IPS-15b (cell line): ENCODE data around the gene TBCCD1.
"Not testable (repeated sequence)": the region's sequence is repeated elsewhere in the genome, so short reads cannot be mapped to it uniquely, and the experiment has no call there.

ENCODE experiments used
- H3K27me3 ChIP-seq: one replicate; pipeline ENCODE4 v1.6.1; 2013; ENCODE audit warnings: low read length; ENCODE audit not compliant: control insufficient read depth, insufficient read depth
- H3K36me3 ChIP-seq: one replicate; pipeline ENCODE4 v1.6.1; 2013; ENCODE audit warnings: low read length; ENCODE audit not compliant: control insufficient read depth, insufficient read depth
- H3K4me1 ChIP-seq: one replicate; pipeline ENCODE4 v1.6.1; 2013; ENCODE audit warnings: mild to moderate bottlenecking, low read length; ENCODE audit not compliant: control insufficient read depth, insufficient read depth
- H3K4me3 ChIP-seq: one replicate; pipeline ENCODE4 v1.5.1; 2013; ENCODE audit warnings: low read depth, low read length
- H3K9ac ChIP-seq: one replicate; pipeline ENCODE4 v1.6.1; 2013; ENCODE audit warnings: low read depth, mild to moderate bottlenecking, low read length
- H3K9me3 ChIP-seq: one replicate; pipeline ENCODE4 v1.6.1; 2013; ENCODE audit warnings: mild to moderate bottlenecking, low read length; ENCODE audit not compliant: control insufficient read depth, insufficient read depth

TBCCD1 gene

GRCh38 chr3:186512570-186513302 lies 54.4 kb downstream of the TBCCD1 start:
- H3K9ac ChIP-seq = no peak overlapping the region
- no peak overlapping the region for H3K4me3 ChIP-seq
- no peaks in the 10 kb centered on the region for H3K9me3 ChIP-seq
- H3K36me3 ChIP-seq = no peaks in the 10 kb centered on the region
- no peaks in the 10 kb centered on the region for H3K27me3 ChIP-seq
- H3K4me1 ChIP-seq = no peaks in the 10 kb centered on the region

GRCh38 chr3:186511702-186512101 lies 55.4 kb downstream of the TBCCD1 start:
- H3K36me3 ChIP-seq = no peaks in the 10 kb centered on the region
- H3K4me3 ChIP-seq = no peak overlapping the region
- H3K9me3 ChIP-seq = no peaks in the 10 kb centered on the region
- H3K9ac ChIP-seq = no peak overlapping the region
- no peaks in the 10 kb centered on the region for H3K27me3 ChIP-seq
- no peaks in the 10 kb centered on the region for H3K4me1 ChIP-seq

GRCh38 chr3:186511245-186511644 lies 55.9 kb downstream of the TBCCD1 start:
- Histone ChIP-seq H3K9ac (no peak overlapping the region), H3K9me3 (no peaks in the 10 kb centered on the region), H3K4me1 (no peaks in the 10 kb centered on the region), H3K36me3 (no peaks in the 10 kb centered on the region), H3K4me3 (no peak overlapping the region), H3K27me3 (no peaks in the 10 kb centered on the region)

- H3K9me3 ChIP-seq = no peaks in the 10 kb centered on the region
- H3K9ac ChIP-seq = no peak overlapping the region
- H3K36me3 ChIP-seq = no peaks in the 10 kb centered on the region
- H3K27me3 ChIP-seq = no peaks in the 10 kb centered on the region
- H3K4me1 ChIP-seq = no peaks in the 10 kb centered on the region
- H3K4me3 ChIP-seq = no peak overlapping the region
Observed at GRCh38 chr3:186510374-186511079, 56.6 kb downstream of the TBCCD1 start.

- Histone ChIP-seq H3K27me3 (no peaks in the 10 kb centered on the region), H3K9ac (no peak overlapping the region), H3K4me1 (no peaks in the 10 kb centered on the region)
Observed at GRCh38 chr3:186509423-186509822, 57.7 kb downstream of the TBCCD1 start.

GRCh38 chr3:186506857-186507256 lies 60.3 kb downstream of the TBCCD1 start:
- Histone ChIP-seq H3K36me3 (no peaks in the 10 kb centered on the region), H3K9ac (no peak overlapping the region), H3K4me1 (no peaks in the 10 kb centered on the region), H3K27me3 (no peaks in the 10 kb centered on the region), H3K4me3 (no peak overlapping the region), H3K9me3 (no peaks in the 10 kb centered on the region)

More at GRCh38 chr3:186509423-186509822, 57.7 kb downstream of the TBCCD1 start:
- H3K9me3 ChIP-seq = no peaks in the 10 kb centered on the region
- no peaks in the 10 kb centered on the region for H3K36me3 ChIP-seq
- H3K4me3 ChIP-seq = no peak overlapping the region

GRCh38 chr3:186506191-186506739 lies 60.9 kb downstream of the TBCCD1 start:
- no peaks in the 10 kb centered on the region for H3K27me3 ChIP-seq
- H3K4me1 ChIP-seq = no peaks in the 10 kb centered on the region
- no peak overlapping the region for H3K4me3 ChIP-seq
- no peaks in the 10 kb centered on the region for H3K9me3 ChIP-seq
- no peaks in the 10 kb centered on the region for H3K36me3 ChIP-seq
- no peak overlapping the region for H3K9ac ChIP-seq

- no peaks in the 10 kb centered on the region for H3K4me1 ChIP-seq
- no peaks in the 10 kb centered on the region for H3K9me3 ChIP-seq
- no peak overlapping the region for H3K4me3 ChIP-seq
- no peak overlapping the region for H3K9ac ChIP-seq
- no peaks in the 10 kb centered on the region for H3K27me3 ChIP-seq
- H3K36me3 ChIP-seq = no peaks in the 10 kb centered on the region
Observed at GRCh38 chr3:186502966-186503712, 64.0 kb downstream of the TBCCD1 start.

- H3K4me3 ChIP-seq = no peak overlapping the region
- no peaks in the 10 kb centered on the region for H3K9me3 ChIP-seq
- H3K9ac ChIP-seq = no peak overlapping the region
Observed at GRCh38 chr3:186502138-186502948, 64.8 kb downstream of the TBCCD1 start.

GRCh38 chr3:186499949-186500348 lies 67.2 kb downstream of the TBCCD1 start:
- H3K9me3 ChIP-seq, H3K4me1 ChIP-seq, H3K27me3 ChIP-seq, H3K4me3 ChIP-seq, H3K36me3 ChIP-seq, H3K9ac ChIP-seq: not testable (repeated sequence)

More at GRCh38 chr3:186502138-186502948, 64.8 kb downstream of the TBCCD1 start:
- H3K4me1 ChIP-seq = no peaks in the 10 kb centered on the region
- no peaks in the 10 kb centered on the region for H3K27me3 ChIP-seq
- H3K36me3 ChIP-seq = no peaks in the 10 kb centered on the region

- H3K4me1 ChIP-seq, H3K36me3 ChIP-seq, H3K27me3 ChIP-seq, H3K9me3 ChIP-seq, H3K4me3 ChIP-seq, H3K9ac ChIP-seq: not testable (repeated sequence)
Observed at GRCh38 chr3:186498022-186498421, 69.1 kb downstream of the TBCCD1 start.
